GM23248 (cell line): Measurements from ENCODE around the gene NRROS. TPM values are rescaled to one million over a fixed set of nuclear protein-coding genes. Genes with fewer than 3 reads are reported as not detected.

Experiments used
- DNase-seq: peaks from one replicate; pipeline ENCODE4 v3.0.0-alpha.2; 2015
- H2AFZ ChIP-seq: fragments of 200-600 bp; sonication (generic); 2 replicates; pipeline ENCODE4 v1.6.1; 2016; ENCODE audit warnings: antibody characterized with exemption
- H3F3A ChIP-seq: fragments of 200-600 bp; sonication (generic); 2 replicates; pipeline ENCODE4 v1.6.1; 2016; ENCODE audit warnings: mild to moderate bottlenecking, antibody characterized with exemption, mixed run types; ENCODE audit not compliant: insufficient read depth
- H3K27ac ChIP-seq: fragments of 200-600 bp; sonication (generic); 2 replicates; pipeline ENCODE4 v1.5.1; 2016; ENCODE audit warnings: mild to moderate bottlenecking
- H3K27me3 ChIP-seq: fragments of 200-600 bp; sonication (generic); replicated peaks from 2 replicates; pipeline ENCODE4 v1.6.1; 2016; ENCODE audit warnings: mild to moderate bottlenecking; ENCODE audit not compliant: insufficient read depth
- H3K36me3 ChIP-seq: fragments of 200-600 bp; sonication (generic); 2 replicates; pipeline ENCODE4 v1.6.1; 2016; ENCODE audit warnings: low read depth, mild to moderate bottlenecking
- H3K4me1 ChIP-seq: fragments of 200-600 bp; sonication (generic); 2 replicates; pipeline ENCODE4 v1.6.1; 2016; ENCODE audit warnings: mild to moderate bottlenecking; ENCODE audit not compliant: insufficient read depth
- H3K4me2 ChIP-seq: fragments of 200-600 bp; sonication (generic); one replicate; pipeline ENCODE4 v1.6.1; 2016; ENCODE audit warnings: mild to moderate bottlenecking; ENCODE audit not compliant: unreplicated experiment
- H3K4me3 ChIP-seq: fragments of 200-600 bp; sonication (generic); 2 replicates; pipeline ENCODE4 v1.5.1; 2016; ENCODE audit warnings: mild to moderate bottlenecking
- H3K79me2 ChIP-seq: fragments of 200-600 bp; sonication (generic); 2 replicates; pipeline ENCODE4 v1.6.1; 2016; ENCODE audit warnings: mild to moderate bottlenecking; ENCODE audit not compliant: insufficient read depth
- H3K9ac ChIP-seq: fragments of 200-600 bp; sonication (generic); 2 replicates; pipeline ENCODE4 v1.6.1; 2016; ENCODE audit warnings: mild to moderate bottlenecking
- H3K9me2 ChIP-seq: fragments of 200-600 bp; sonication (generic); 2 replicates; pipeline ENCODE4 v1.6.1; 2016; ENCODE audit warnings: mixed run types, mild to moderate bottlenecking, moderate library complexity; ENCODE audit not compliant: insufficient read depth
- H3K9me3 ChIP-seq: fragments of 200-600 bp; sonication (generic); one replicate; pipeline ENCODE4 v1.6.1; 2017; ENCODE audit warnings: low read depth
- H4K20me1 ChIP-seq: fragments of 200-600 bp; sonication (generic); 2 replicates; pipeline ENCODE4 v1.6.0; 2016; ENCODE audit not compliant: insufficient read depth
- EZH2 ChIP-seq: fragments of 200-600 bp; sonication (generic); IDR thresholded peaks from 2 replicates; pipeline ENCODE4 v1.6.1; 2018; ENCODE audit warnings: antibody characterized with exemption, mild to moderate bottlenecking; ENCODE audit not compliant: insufficient read depth, poor library complexity, severe bottlenecking
- EZH2phosphoT487 ChIP-seq: fragments of 200-600 bp; sonication (generic); IDR thresholded peaks from 2 replicates; pipeline ENCODE4 v1.6.1; 2018; ENCODE audit warnings: antibody characterized with exemption, moderate library complexity, mild to moderate bottlenecking, low read depth; ENCODE audit not compliant: insufficient read depth
- WGBS, 2 experiments: methylation state at CpG; one replicate each; pipeline ENCODE4 v1.1.6; 2015 to 2017; ENCODE audit warnings: low lambda C conversion rate in 2 of 2, low coverage in 1 of 2; ENCODE audit errors: missing lambda C conversion rate in 2 of 2; 5-methylcytosine and 5-hydroxymethylcytosine counted together
- in situ Hi-C: fragments of 300-500 bp; cut with MboI; formaldehyde crosslinking; loops from 2 replicates; pipeline ENCODE4 v1.15.0; 2020
- polyA plus RNA-seq: library from polyadenylated mRNA; unstranded; fragments of >200 nt; fragmentation: Nextera tagmentation; extraction: Ambion mirVana; gene quantifications from 2 replicates; pipeline ENCODE4 v1.2.1, GENCODE V29; 2016
- total RNA-seq: library from RNA; depleted of rRNA; stranded (reverse); fragments of >200 nt; shearing (Covaris generic); gene quantifications from 2 replicates; pipeline ENCODE4 v1.2.3, GENCODE V29; 2014

The NRROS gene
- total and polyA plus RNA-seq, 2 experiments from 2014 or later: 0.22 TPM; not detected in 1

DNA sequence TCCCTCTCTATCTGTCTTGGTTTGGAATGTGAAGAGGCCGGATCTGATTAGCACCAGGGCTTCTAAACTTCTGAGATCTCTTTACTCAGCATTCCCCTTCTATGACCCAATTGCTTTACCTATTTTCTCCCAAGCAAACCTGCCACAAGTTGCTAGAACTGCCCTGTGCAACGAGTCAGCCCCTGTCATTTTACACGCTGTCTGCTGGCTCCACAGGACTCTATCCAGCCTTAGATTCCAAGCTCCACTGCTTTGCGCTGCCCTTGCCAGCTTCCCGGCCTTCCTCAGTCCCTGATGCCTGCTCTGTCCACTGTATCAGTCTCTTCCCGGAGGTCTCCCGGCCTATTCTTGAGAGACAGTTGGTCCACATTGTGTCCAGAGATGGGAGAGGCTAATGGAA, 60.3 kb downstream of the NRROS start:
- no peaks in the 10 kb centered on the region for H3K9me3 ChIP-seq
- H3K4me1 ChIP-seq: no peaks in the 10 kb centered on the region
- H3K4me2 ChIP-seq: no peak overlapping the region
- TF ChIP-seq EZH2phosphoT487: no peak
- no peak for TF ChIP-seq EZH2
- H4K20me1 ChIP-seq: no peaks in the 10 kb centered on the region
- in situ Hi-C loops: no loop called here
- H3K4me3 ChIP-seq: no peak overlapping the region
- no peaks in the 10 kb centered on the region for H3K27me3 ChIP-seq
- DNase-seq: no peak
- no peaks in the 10 kb centered on the region for H3K79me2 ChIP-seq
- H3F3A ChIP-seq: no peaks in the 10 kb centered on the region
- H3K27ac ChIP-seq: no peak overlapping the region
- 77 to 78% methylated on average over 7 of the region's 7 CpGs for WGBS, 2 experiments
- no peaks in the 10 kb centered on the region for H3K36me3 ChIP-seq
- no peaks in the 10 kb centered on the region for H3K9me2 ChIP-seq
- no peak overlapping the region for H2AFZ ChIP-seq
- no peak overlapping the region for H3K9ac ChIP-seq

DNA sequence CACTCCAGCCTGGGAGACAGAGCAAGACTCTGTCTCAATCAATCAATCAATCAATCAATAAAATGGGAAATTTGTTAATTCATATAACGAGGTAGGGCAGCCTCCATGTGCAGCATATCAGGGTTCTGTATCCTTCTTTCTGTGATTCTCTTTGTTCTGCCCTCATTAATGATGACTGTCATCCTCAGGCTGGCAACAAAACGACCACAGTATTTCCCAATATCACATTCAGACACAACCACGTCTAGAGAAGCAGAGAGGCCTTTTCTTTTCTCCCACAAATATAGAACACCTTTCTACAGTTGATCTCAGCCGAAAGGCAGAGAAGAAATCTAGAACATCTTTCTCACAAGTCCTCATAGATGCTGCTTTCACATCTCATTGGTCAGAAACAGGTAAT, 61.3 kb downstream of the NRROS start:
- Histone ChIP-seq H3K79me2 (no peaks in the 10 kb centered on the region), H3K4me3 (no peak overlapping the region), H2AFZ (no peak overlapping the region), H4K20me1 (no peaks in the 10 kb centered on the region), H3K27ac (no peak overlapping the region), H3K27me3 (no peaks in the 10 kb centered on the region), H3K36me3 (no peaks in the 10 kb centered on the region), H3K9ac (no peak overlapping the region), H3K4me1 (no peaks in the 10 kb centered on the region), H3K9me3 (no peaks in the 10 kb centered on the region), H3K9me2 (no peaks in the 10 kb centered on the region), H3F3A (no peaks in the 10 kb centered on the region), H3K4me2 (no peak overlapping the region)
- 52 to 53% methylated on average over 4 of the region's 4 CpGs for WGBS, 2 experiments
- in situ Hi-C loops: no loop called here
- no peak for TF ChIP-seq EZH2
- TF ChIP-seq EZH2phosphoT487: no peak
- no peak for DNase-seq

- no peaks in the 10 kb centered on the region for H3K79me2 ChIP-seq
- H3K9me2 ChIP-seq: no peaks in the 10 kb centered on the region
- H3K27ac ChIP-seq: no peak overlapping the region
- no peaks in the 10 kb centered on the region for H3K9me3 ChIP-seq
- no peak overlapping the region for H3K4me2 ChIP-seq
- no peaks in the 10 kb centered on the region for H3K36me3 ChIP-seq
- 83% methylated on average over 5 of the region's 5 CpGs for WGBS, 2 experiments
- peaks cover 5% of the 10 kb centered on the region for H3K4me1 ChIP-seq
- no peak for DNase-seq
- TF ChIP-seq EZH2phosphoT487 (no peak), EZH2 (no peak)
- in situ Hi-C loops: no loop called here
- H2AFZ ChIP-seq: no peak overlapping the region
- peaks cover 5% of the 10 kb centered on the region; the same call in 1 of the 2 replicates for H3F3A ChIP-seq
- no peak overlapping the region for H3K9ac ChIP-seq
- H3K4me3 ChIP-seq: no peak overlapping the region
- H3K27me3 ChIP-seq: no peaks in the 10 kb centered on the region
- no peaks in the 10 kb centered on the region for H4K20me1 ChIP-seq
Observed at GRCh38 chr3:196706327-196706726, 66.8 kb downstream of the NRROS start.

DNA sequence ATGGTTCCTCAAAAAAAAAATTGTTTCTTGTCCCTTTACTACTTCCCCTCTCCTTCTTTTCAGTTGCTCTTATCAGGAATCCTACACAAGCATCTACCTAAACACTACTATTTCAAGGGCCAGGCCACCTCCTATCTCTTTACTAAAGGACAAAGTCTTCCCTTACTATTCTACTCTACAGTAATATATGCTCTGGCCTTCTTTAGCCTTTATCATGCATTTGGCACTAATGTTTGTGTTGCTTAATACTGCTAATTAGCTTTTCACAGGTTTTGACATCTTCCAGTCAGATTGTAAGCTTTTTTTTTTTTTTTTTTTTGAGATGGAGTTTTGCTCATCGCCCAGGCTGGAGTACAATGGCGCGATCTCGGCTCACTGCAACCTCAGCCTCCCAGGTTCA, 67.2 kb downstream of the NRROS start:
- 97 to 98% methylated on average over 4 of the region's 4 CpGs for WGBS, 2 experiments
- Histone ChIP-seq H3K4me2 (no peak overlapping the region), H3K4me1 (peaks cover 6% of the 10 kb centered on the region), H3K27ac (no peak overlapping the region), H4K20me1 (no peaks in the 10 kb centered on the region), H3K9me2 (no peaks in the 10 kb centered on the region), H3K9me3 (no peaks in the 10 kb centered on the region), H3K36me3 (no peaks in the 10 kb centered on the region), H3F3A (peaks cover 9% of the 10 kb centered on the region; the same call in 1 of the 2 replicates), H3K79me2 (no peaks in the 10 kb centered on the region), H3K27me3 (no peaks in the 10 kb centered on the region), H2AFZ (no peak overlapping the region), H3K9ac (no peak overlapping the region), H3K4me3 (no peak overlapping the region)
- no peak for TF ChIP-seq EZH2
- no peak for TF ChIP-seq EZH2phosphoT487
- no peak for DNase-seq
- in situ Hi-C loops: no loop called here

- no peaks in the 10 kb centered on the region for H3K9me3 ChIP-seq
- peaks cover 6% of the 10 kb centered on the region for H3K4me1 ChIP-seq
- H3K27me3 ChIP-seq: no peaks in the 10 kb centered on the region
- H2AFZ ChIP-seq: no peak overlapping the region
- no peak for DNase-seq
- no peaks in the 10 kb centered on the region for H3K9me2 ChIP-seq
- 93% methylated on average over 8 of the region's 8 CpGs for WGBS, 2 experiments
- no peaks in the 10 kb centered on the region for H4K20me1 ChIP-seq
- H3K4me3 ChIP-seq: no peak overlapping the region
- no peaks in the 10 kb centered on the region for H3K36me3 ChIP-seq
- H3K27ac ChIP-seq: no peak overlapping the region
- in situ Hi-C loops: no loop called here
- TF ChIP-seq EZH2phosphoT487 (no peak), EZH2 (no peak)
- H3K79me2 ChIP-seq: no peaks in the 10 kb centered on the region
- no peak overlapping the region for H3K4me2 ChIP-seq
- no peak overlapping the region for H3K9ac ChIP-seq
- peaks cover 10% of the 10 kb centered on the region; the same call in 1 of the 2 replicates for H3F3A ChIP-seq
Observed at GRCh38 chr3:196707566-196707965, 68.1 kb downstream of the NRROS start.
